ENCODE measurements around the gene RGS9. TPM values are rescaled to one million over a fixed set of nuclear protein-coding genes. Genes with fewer than 3 reads are reported as not detected.

RGS9 gene
- total and polyA plus RNA-seq, 2 of the 13 experiments (the other 11 are each of a cell fraction or from before 2014, with no cell fraction given) = 0.44 to 0.74 TPM

- TF ChIP-seq TFDP2 (CRISPR knock-in tag; IDR thresholded peaks at IDR 0.05) (peak; percentile 81), MAZ (IDR thresholded peaks at IDR 0.05; ENCODE audit: borderline replicate concordance, low read depth, low read length) (peak; percentile 87; the same call in 1 of the 2 replicates), MAZ (CRISPR knock-in tag; IDR thresholded peaks at IDR 0.05; ENCODE audit: low read depth) (peak; percentile 73; the same call in 1 of the 2 replicates), STAG1 (CRISPR knock-in tag; IDR thresholded peaks at IDR 0.05) (peak; percentile 66), ZBTB14 (CRISPR knock-in tag; IDR thresholded peaks at IDR 0.05) (no peak), ZMYM3 (CRISPR knock-in tag; IDR thresholded peaks at IDR 0.05) (no peak; the same call in 1 of the 2 replicates), ZBTB7B (CRISPR knock-in tag; IDR thresholded peaks at IDR 0.05) (peak; percentile 85), ZNF326 (CRISPR knock-in tag; IDR thresholded peaks at IDR 0.05; ENCODE audit: borderline replicate concordance) (no peak), NONO (IDR thresholded peaks at IDR 0.05) (no peak), NONO (CRISPR knock-in tag; conservative IDR thresholded peaks at IDR 0.05) (peak; percentile 87), ZNF430 (CRISPR knock-in tag; IDR thresholded peaks at IDR 0.05) (0 out of 2 replicates have a peak, but pooled peaks have one; percentile 23), ZFP82 (CRISPR knock-in tag; IDR thresholded peaks at IDR 0.05; ENCODE audit: borderline replicate concordance) (peak; percentile 66; the same call in 1 of the 2 replicates), ZBTB7A (CRISPR knock-in tag; IDR thresholded peaks at IDR 0.05) (peak; percentile 67), ZNF792 (CRISPR knock-in tag; IDR thresholded peaks at IDR 0.05) (peak; percentile 60; the same call in 1 of the 2 replicates), MXD4 (CRISPR knock-in tag; IDR thresholded peaks at IDR 0.05) (peak; percentile 14; the same call in 1 of the 2 replicates), SPEN (CRISPR knock-in tag; IDR thresholded peaks at IDR 0.05; ENCODE audit: low read depth) (0 out of 2 replicates have a peak, but pooled peaks have one; percentile 7), CHD4 (IDR thresholded peaks at IDR 0.05; ENCODE audit: borderline replicate concordance, low read length) (peak; percentile 22; the same call in 1 of the 2 replicates), TGIF2 (CRISPR knock-in tag; IDR thresholded peaks at IDR 0.05) (peak; percentile 49; the same call in 1 of the 2 replicates), E2F5 (CRISPR knock-in tag; conservative IDR thresholded peaks at IDR 0.05) (peak; percentile 84)
- TF ChIP-seq, protein P1, sequence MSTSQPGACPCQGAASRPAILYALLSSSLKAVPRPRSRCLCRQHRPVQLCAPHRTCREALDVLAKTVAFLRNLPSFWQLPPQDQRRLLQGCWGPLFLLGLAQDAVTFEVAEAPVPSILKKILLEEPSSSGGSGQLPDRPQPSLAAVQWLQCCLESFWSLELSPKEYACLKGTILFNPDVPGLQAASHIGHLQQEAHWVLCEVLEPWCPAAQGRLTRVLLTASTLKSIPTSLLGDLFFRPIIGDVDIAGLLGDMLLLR (CRISPR knock-in tag; IDR thresholded peaks at IDR 0.05) = peak; percentile 62; the same call in 1 of the 2 replicates
- TF ChIP-seq, protein P2, sequence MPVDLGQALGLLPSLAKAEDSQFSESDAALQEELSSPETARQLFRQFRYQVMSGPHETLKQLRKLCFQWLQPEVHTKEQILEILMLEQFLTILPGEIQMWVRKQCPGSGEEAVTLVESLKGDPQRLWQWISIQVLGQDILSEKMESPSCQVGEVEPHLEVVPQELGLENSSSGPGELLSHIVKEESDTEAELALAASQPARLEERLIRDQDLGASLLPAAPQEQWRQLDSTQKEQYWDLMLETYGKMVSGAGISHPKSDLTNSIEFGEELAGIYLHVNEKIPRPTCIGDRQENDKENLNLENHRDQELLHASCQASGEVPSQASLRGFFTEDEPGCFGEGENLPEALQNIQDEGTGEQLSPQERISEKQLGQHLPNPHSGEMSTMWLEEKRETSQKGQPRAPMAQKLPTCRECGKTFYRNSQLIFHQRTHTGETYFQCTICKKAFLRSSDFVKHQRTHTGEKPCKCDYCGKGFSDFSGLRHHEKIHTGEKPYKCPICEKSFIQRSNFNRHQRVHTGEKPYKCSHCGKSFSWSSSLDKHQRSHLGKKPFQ (CRISPR knock-in tag; IDR thresholded peaks at IDR 0.05; ENCODE audit: insufficient replicate concordance) = peak; percentile 2
- TF ChIP-seq, protein P3, sequence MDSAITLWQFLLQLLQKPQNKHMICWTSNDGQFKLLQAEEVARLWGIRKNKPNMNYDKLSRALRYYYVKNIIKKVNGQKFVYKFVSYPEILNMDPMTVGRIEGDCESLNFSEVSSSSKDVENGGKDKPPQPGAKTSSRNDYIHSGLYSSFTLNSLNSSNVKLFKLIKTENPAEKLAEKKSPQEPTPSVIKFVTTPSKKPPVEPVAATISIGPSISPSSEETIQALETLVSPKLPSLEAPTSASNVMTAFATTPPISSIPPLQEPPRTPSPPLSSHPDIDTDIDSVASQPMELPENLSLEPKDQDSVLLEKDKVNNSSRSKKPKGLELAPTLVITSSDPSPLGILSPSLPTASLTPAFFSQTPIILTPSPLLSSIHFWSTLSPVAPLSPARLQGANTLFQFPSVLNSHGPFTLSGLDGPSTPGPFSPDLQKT (CRISPR knock-in tag; IDR thresholded peaks at IDR 0.05; ENCODE audit: borderline replicate concordance) = no peak
Observed at GRCh38 chr17:65100316-65101140, 36.6 kb upstream of the RGS9 start (continued).

Measured in HepG2 (cell line).